Inferior parietal cortex (tissue), 1 donor: ENCODE measurements around the gene NPBWR2.

ENCODE experiments used
- DNase-seq: peaks from one replicate; pipeline ENCODE4 v3.0.0-alpha.2; 2016; ENCODE audit errors: extremely low spot score

Gene NPBWR2

DNA sequence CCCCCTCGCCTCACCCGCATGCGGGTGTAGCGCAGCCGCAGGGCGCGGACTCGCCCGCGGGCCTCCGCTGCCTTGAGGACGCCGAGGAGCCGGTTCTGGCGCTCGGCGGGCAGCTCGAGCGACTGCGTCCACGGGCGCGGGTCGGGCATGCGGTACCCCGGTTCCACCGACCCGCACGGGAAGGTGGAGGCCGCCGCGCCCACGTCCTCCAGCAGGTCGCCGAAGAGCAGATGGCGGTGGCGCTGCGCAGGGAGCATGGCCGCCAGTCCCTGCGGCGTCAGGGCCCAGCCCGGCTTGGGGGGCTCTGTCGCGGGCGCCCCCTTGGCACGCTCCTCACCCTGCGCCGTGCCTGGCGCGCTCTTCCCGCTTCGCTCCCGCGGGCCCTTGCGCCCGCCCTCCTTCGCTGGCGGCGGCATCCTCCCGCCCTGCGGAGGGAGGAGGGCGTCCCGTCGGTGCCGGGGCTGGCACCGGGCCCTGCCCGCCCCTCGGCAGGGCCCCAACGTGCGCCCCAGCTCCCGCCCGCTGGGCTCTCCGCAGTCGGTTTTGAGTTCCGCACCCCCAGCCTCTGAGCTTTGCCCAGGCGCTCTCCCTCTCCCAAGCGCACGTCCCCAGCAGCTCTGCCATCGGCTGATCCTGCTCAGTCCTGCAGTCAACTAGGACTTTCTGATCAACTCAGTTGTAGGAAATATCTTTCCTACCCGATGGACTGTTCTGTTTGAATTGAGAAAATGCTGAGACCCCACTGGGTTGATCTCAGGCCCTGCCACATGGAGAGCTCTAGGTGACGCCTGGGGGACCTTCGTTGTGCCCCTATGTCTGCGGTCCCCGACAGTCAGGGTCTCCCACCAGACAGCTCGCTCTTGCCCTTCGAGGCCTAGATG, 23.3 kb downstream of the NPBWR2 start, which contains the start of gene LKAAEAR1:
Gene LKAAEAR1, minus strand, starts transcription at position 595 of the 881 bp plus-strand sequence. Its CDS starts 179 bp downstream, at position 416.
- no peak for DNase-seq

DNA sequence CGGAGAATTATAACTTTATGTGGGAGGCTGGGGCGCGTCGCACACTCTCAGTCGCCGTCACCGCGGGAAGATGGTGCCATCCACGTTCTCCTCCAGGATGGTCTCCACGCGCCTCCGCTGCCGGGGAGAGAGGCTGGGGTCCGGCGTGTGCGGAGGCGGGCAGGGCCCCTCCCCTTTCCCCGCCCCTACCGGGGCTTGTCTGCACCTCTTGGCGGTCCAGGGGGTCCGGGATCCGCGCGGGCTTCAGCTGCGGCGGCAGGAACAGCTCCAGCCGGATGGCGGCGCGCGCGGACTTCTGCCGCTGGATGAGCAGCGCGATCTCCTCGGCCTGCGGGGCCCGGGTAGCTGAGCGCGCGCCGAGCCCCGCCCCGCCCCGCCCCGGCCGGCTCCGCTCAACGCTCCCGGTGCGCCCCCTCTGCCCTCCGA, 24.0 kb downstream of the NPBWR2 start:
- DNase-seq = no peak

DNA sequence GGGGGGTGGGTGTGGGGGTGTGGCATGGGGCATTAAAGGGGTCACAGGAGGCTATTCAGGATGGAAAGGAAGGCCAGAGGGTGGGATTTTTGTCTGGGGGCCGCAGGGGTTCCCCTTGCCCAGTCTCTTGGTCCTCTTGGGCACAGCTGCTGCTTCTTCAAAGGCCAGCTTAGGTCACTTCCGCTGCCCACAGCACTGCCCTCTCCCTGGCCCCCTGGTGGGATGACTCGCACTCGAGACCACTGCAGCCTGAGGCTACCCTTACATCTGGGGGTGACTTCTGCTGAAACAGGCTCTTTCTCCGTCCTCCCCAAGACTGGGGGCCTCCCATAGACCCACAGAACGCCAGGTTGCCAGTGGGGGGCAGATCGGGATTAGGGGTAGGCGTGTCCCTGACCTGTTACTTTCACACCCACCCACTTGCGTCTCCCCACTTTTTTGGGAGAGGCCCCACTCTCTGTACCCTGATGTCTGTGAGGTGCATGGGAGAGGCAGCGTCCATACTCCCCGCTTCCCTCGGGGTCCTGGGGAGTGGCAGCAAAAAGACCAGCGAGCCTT, 24.5 kb downstream of the NPBWR2 start:
- no peak for DNase-seq

DNA sequence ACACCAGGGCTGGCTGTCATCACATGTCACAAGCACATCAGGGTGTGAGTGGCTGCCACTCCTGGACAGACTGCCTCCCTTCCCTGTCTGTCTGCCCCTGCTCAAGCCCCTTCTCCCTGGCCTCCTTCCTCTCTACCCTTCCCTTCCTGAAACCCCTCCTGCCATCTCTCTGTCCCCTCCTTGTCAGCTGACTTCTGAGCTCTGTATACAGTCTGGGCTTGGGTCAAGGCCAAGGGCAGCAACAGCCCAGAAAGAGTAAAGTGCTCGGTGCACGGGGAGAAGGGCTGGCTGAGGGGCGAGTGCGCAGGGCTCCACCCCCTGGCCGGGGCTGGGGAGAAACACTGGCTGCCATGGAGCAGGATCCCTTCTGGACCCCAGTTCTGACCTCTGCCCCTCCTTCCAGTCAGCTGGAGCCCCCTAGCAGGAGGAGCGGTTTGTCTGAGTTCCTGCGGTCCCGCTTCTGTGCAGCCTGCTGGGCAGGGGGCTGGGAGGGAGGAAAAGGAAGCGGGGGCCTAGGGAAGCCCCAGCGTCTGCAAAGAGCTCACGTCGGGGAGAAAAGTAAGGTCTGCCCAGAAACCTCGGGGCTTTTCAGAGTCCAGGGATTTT, 25.1 kb downstream of the NPBWR2 start:
- no peak for DNase-seq

DNA sequence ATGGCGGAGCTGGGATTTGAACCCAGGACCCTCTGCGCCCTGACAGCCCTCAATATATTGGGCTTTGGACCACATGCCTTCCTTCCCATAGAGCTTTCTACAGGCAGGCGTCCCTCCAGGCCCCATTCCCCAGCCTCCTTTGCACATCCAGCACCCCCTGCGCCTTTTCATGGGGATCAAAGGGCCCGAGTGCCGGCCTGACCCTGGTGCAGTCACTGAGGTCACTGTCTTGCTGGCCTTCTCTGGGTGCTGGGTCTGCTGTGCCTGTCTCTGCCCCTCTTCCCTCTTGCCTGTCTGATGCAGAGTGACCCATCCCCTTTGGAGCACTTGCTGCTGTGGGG, 25.8 kb downstream of the NPBWR2 start:
- no peak for DNase-seq

DNA sequence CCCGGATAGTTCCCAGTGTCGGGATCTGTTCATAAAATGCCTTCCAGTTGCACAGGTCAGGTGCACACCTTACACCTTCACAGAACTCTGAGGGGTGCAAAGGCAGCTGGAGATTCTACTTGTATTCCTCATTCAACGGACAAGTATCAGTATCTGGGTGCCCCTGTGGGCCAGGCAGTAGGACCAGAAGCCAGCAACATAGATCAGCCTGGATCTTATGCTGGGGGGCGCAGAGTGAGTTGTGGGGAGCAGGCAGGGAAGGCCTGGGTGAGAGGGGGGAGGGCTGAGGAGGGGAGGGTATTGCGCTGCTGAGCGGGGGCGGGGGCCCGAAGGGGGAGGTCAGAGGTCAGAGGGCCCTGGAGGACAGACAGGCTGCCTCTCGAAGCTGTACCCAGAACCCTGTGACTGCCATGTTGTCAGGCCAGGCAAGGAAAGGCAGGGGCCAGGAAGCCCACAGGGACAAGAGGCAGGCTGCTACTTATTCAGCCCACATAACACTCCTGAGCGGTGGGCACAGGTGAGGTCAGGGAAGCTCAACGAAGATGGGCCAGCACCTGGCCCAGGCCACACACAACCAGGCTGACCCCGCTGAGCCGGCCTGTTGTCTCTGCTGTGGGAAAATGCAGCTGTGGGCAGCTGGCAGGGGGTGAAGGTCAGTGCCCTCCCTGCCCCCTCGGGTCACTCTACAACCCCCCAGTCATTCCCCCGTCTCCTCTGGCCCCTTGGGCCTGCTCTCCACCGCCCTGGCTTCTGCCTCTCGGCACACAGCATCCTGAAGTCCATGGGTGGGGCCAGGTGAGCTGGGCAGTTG, 26.3 kb downstream of the NPBWR2 start:
- no peak for DNase-seq

DNA sequence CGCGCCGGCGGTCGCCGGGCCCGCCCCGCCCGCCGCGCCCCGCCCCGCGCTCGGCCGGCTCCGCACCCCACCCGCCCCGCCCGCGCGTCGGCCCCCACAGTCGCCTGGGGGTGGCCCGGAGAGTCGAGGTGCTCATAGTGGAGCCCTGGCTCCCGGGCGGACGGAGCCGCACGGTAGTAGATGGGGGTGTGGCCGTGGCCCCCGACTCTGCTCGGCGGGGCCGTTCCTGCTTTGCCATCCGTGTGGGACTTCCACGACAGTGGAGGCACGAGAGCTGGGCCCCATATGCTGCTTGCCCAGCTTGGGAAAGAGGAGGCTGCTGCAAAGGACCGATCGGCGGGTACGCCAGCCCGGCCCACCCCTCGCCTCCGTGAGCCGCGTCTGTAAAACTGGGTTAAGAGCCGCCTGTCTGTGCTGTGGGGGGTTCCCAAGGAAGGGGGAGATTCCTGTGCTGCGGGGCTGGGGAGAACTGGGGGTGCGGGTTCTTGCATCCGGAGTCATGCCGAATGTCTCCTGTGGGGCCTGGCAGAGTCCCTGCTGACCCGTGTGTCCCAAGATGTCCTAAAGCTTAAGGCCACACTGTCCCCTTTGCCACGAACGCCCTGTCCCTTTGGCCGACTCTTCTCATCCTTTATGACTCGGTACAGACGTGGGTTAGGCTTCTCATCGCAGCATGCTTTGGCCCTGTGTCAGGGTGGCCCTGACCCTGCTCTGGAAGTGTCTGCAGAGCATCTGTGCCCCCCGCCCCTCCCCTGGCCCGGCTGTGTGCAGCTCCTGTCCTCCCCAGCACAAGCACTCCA, 27.2 kb downstream of the NPBWR2 start, which contains the start of gene OPRL1:
Gene OPRL1, plus strand, starts transcription at position 70 of the 800 bp plus-strand sequence. CDS start 12,639 bp downstream, outside the sequence.
- DNase-seq = no peak

DNA sequence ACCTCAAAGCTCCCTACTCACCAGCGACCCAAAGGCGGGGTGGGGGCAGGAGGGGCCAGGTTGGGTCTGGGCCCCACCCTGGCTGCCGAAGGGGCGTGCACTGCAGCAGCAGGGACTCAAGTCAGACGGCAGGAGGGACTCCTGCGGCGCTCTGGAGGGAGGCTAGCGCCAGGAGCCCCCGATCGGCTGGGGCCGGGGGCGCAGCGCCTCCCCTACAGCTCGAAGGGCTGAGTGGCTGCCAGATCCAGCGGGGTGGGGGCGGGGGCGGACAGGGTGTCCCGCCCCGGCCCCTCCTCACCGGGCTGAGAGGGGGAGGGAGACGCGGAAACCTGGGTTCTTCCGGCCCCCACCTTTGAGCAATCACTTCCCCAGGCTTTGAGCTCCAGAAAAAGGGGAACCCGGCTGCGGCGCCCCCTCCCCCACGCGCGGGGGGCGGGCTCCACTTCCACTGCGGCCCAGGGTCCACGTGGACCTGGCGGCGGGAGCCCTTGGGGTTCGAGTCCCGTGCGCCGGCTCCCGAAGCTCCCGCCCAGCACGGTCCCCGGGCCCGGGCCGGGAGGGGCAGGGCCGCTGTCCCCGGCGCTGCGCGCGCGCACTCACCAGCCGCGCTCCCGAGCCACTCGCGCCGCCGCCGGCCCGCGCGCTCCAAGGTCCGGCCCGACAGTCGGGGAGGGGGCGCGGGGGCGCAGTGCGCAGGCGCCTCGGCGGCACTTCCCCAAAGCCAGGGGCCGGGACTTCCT, 27.9 kb downstream of the NPBWR2 start, which contains the start of gene RGS19:
Gene RGS19, minus strand, starts transcription at position 246 of the 740 bp plus-strand sequence. CDS start 2,632 bp downstream, outside the sequence.
- DNase-seq = no peak

DNA sequence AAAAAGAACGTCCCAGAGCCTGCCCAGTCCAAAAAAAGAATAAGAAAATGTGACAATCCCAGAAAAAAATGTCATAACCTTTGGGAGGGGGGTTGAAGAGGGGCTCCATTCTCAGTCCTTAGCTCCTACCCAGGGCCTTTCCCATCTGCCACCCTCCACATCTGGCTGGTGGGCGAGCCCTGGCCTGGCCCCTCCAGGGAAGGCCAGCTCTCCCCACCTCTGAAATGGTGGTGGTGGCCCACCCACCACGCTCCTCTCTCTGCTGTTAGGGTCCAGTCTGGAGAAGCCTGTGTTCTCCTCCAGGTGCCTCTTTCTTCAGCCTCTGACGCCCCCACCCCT, 28.5 kb downstream of the NPBWR2 start:
- no peak for DNase-seq

DNA sequence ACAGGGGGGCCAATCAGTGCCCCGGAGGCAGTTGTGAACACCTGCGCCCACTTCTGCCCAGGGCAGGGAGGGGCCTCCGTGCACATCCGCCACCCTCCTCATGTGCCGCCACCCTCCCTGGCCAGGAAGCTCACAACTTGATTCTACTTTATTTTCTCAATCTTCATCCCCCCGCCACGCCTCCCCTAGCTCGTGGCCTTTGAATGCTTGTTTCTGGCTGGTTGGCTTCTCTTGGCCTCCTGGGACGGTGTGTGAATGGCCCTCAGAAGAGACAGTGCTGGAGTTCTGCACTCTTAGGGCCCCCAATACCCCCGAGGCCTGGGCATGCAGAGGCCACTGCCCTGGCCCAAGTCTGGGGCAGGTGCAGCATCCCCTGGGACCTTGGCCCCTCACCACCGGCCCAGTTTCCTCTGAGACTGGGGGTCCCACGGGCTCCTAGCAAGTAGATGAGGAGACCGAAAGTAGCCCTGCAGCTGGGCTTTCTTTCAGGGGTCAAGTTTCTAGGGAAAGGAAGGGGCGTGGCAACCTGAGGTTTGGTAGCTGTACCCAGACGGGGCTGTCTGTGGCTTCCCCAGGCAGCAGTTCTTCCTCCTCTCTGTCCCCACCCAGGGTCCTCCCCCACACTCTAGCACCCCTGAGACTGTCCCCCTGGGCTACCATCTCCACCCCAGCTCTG, 29.4 kb downstream of the NPBWR2 start:
- no peak for DNase-seq

DNA sequence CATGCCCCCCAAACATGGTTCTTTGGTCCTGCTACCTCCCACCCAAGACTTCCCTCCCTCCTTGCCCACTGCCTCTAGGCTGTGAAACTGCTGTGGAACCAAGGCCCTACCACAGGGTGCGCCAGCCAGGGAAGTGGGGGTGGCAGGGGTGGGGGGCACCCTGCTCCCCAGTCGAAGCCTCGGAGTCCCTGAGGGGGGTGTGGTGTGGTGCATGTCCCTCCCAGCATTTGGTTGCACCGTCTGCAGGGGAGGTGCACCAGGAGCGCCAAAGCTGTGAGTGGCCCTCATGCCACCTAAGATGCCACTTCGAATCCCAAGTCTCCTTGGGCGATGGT, 29.9 kb downstream of the NPBWR2 start:
- DNase-seq = no peak

DNA sequence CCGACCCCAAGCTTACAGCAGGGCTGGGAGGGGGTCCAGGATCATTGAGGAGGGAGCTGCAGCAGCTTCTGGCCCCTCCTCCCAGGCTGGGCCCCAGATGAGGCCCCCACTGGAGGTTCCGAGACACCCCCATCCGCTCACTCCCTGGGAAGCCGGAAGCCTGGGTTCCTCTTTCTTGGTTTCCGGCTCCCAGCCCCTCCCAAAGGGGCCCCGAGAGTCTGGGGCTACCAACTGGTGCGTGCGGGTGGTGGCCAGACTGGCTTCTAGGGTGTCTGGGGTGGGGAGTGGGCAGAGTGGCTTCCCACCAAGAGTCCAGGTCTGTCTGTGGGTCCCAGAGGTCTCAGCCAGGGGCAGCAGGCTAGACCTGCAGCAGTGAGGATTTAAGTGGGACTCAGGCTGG, 30.3 kb downstream of the NPBWR2 start:
- no peak for DNase-seq

DNA sequence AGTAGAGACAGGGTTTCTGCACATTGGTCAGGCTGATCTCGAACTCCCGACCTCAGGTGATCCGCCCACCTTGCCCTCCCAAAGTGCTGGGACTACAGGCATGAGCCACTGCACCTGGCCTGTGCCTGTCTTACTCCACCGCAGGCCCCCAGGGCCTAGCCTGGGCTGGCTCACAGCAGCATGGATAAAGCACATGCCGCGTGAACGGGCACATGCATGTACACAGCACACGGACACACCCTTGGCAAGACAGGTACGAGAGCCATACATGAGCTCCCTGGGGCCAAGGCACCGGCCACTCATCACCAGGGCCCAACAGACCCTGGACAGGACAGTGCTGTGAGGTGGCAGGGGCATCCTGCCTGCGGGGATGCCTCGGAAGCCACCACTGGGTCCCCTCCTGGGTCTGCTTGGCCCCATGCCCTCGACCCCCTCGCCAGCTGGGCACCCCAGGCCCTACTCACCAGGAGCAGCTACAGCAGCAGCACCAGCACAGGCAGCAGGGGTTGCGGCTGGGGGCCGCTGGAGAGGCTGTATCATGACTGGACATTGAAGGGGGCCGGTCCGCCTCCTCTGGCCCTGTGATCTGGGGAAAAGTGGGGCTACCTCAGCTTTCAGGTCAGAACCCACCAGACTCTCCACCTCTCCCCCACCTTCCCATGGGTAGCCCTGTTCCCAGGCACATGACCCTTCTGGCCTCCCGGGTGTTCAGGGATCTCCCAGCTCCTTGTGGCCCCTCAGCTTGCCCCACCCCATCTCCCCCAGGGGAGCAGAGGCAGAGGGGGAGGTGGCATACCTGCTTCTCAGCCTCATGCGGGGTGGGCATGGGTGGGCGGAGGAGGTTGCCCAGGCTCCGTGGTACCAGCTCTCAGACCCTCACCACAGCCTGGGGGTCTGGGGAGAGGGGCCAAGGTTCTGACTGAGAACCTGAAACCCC, 31.0 kb downstream of the NPBWR2 start:
- no peak for DNase-seq

DNA sequence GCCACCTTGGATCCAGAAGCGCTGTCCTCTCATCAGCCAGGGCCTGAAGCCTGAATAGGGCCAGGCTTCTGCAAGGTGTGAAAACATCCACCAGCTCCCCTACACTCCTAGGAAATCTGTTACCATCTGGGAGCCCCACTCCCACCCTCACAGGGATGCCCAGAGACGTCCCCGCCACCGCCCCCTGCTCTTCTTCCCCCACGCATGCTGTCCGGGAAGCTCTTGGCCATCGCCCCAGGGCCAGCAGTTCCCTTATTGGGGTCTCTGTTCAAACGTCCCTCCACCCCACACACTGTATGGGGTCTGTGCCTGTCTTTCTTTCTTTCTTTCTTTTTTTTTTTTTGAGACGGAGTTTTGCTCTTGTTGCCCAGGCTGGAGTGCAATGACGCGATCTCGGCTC, 31.8 kb downstream of the NPBWR2 start:
- no peak for DNase-seq

DNA sequence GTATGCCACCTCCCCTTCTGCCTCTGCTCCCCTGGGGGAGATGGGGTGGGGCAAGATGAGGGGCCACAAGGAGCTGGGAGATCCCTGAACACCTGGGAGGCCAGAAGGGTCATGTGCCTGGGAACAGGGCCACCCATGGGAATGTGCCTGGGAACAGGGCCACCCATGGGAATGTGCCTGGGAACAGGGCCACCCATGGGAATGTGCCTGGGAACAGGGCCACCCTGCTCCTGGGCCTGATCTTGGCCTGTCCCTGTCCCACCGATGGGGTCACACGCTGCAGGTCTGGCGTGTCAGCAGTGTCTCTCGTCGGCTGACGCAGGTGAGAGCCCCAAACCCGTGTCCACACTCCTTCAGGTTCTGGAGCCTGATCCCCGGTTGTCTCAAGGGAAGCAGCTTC, 32.4 kb downstream of the NPBWR2 start:
- DNase-seq = no peak

DNA sequence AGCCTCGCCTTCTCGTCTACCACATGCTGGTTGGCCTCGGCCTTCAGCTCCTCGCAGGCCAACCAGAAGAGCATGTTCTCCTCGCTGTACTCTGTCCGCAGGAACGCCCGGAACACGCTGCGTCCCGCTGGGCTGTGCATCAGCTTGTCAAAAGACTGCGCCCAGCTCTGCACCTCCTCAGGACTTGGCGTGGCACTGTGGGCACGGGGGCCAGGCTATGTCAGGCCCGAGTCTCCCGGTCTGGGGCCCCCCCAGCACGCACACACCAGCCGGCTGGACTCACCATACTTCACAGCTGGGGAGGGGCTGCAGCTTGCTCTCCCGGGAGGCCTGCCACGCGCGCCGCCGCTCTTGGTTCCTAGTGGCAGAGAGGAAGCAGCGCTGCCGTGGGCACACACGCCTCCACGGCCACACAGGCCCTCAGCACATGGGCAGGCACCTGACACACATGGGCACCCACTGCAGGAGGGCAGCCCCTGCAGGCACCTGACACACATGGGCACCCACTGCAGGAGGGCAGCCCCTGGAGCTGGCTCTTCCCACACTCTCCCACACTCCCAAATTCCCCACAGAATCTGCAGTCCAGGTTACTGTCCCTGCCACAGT, 33.1 kb downstream of the NPBWR2 start:
- no peak for DNase-seq

DNA sequence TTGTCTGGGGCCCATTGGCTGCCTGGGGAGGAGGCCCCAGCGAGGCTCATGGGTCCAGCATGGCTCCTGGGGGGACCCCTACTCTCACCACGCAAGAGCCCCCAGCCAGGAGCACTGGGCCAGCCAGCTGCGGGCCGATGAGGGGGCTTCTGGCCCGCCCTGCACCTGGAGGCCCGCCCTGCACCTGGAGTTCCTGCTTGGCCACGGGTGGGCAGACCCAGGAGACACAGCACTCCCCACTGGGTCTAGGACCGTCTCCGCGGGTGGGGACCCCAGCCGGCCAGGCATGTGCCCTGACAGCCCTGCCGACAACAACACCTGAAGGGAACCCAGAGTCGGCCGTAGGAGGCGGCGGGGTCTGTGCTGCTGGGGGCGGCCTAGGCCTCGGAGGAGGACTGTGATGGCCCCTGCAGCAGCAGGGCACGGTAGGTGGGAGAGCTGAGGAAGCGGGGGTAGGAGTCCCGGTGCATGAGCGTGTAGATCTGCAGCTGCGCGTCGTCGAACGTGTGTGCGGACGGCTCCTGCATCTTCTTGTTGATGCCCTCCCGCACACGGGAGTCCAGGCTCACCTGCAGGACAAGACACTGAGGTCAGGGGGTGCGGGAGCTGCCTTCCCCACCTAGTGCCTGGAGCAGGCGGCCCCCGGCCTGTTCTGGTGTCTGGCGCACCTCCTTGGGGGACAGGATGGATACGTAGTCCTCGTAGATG, 33.7 kb downstream of the NPBWR2 start:
- DNase-seq = no peak
